ENCODE results near the gene EPS8. TPM values are rescaled to one million over a fixed set of nuclear protein-coding genes. Genes with fewer than 3 reads are reported as not detected.
A peak's percentile ranks its signal among the peaks of the same experiment; 100 is the strongest.

EPS8 gene
- polyA plus RNA-seq, 1 donor = 31.5 TPM

- no peak for DNase-seq (ENCODE audit: low read depth)
Observed at GRCh38 chr12:15603474-15604085, 185.6 kb downstream of the EPS8 start.

GRCh38 chr12:15602051-15602672 lies 187.0 kb downstream of the EPS8 start:
- no peak for DNase-seq (ENCODE audit: low read depth)

GRCh38 chr12:15601210-15601800 lies 187.9 kb downstream of the EPS8 start:
- no peak for DNase-seq (ENCODE audit: low read depth)

- no peak for DNase-seq (ENCODE audit: low read depth)
Observed at GRCh38 chr12:15600223-15600935, 188.8 kb downstream of the EPS8 start.

GRCh38 chr12:15599266-15600037 lies 189.7 kb downstream of the EPS8 start:
- peak; percentile 65 for DNase-seq (ENCODE audit: low read depth)

- DNase-seq (ENCODE audit: low read depth) = no peak
Observed at GRCh38 chr12:15597125-15597830, 191.9 kb downstream of the EPS8 start.

GRCh38 chr12:15596174-15596573 lies 193.0 kb downstream of the EPS8 start:
- DNase-seq (ENCODE audit: low read depth) = no peak

- no peak for DNase-seq (ENCODE audit: low read depth)
Observed at GRCh38 chr12:15592934-15593333, 196.3 kb downstream of the EPS8 start.

- DNase-seq (ENCODE audit: low read depth) = no peak
Observed at GRCh38 chr12:15591811-15592210, 197.4 kb downstream of the EPS8 start.

GRCh38 chr12:15590180-15590826 lies 198.9 kb downstream of the EPS8 start:
- peak; percentile 47 for DNase-seq (ENCODE audit: low read depth)

- DNase-seq (ENCODE audit: low read depth) = no peak
Observed at GRCh38 chr12:15589328-15590032, 199.7 kb downstream of the EPS8 start.

- peak; percentile 47 for DNase-seq (ENCODE audit: low read depth)
Observed at GRCh38 chr12:15584366-15585041, 204.7 kb downstream of the EPS8 start.

GRCh38 chr12:15583804-15584203 lies 205.4 kb downstream of the EPS8 start:
- DNase-seq (ENCODE audit: low read depth) = no peak

GRCh38 chr12:15581006-15581405 lies 208.2 kb downstream of the EPS8 start:
- DNase-seq (ENCODE audit: low read depth) = no peak

- no peak for DNase-seq (ENCODE audit: low read depth)
Observed at GRCh38 chr12:15580431-15580830, 208.8 kb downstream of the EPS8 start.

GRCh38 chr12:15575671-15576541 lies 213.3 kb downstream of the EPS8 start:
- DNase-seq (ENCODE audit: low read depth) = no peak

GRCh38 chr12:15574353-15574752 lies 214.8 kb downstream of the EPS8 start:
- DNase-seq (ENCODE audit: low read depth) = no peak

Measured in forelimb muscle (tissue), 1 donor.